NCI-H1417 treated with DMSO at 0.1 percent for 48 hours (cell line): ENCODE data around the gene CTBP1.
"Not testable (repeated sequence)": the region's sequence is repeated elsewhere in the genome, so short reads cannot be mapped to it uniquely, and the experiment has no call there.

ENCODE experiments used
- DNase-seq: peaks from one replicate; lab custom pipeline; 2025; lab: John Stamatoyannopoulos, UW

The CTBP1 gene

GRCh38 chr4:1237981-1238675 lies 10.8 kb downstream of the CTBP1 start:
- no peak for DNase-seq

GRCh38 chr4:1237261-1237660 lies 11.7 kb downstream of the CTBP1 start:
- not testable (repeated sequence) for DNase-seq

DNA sequence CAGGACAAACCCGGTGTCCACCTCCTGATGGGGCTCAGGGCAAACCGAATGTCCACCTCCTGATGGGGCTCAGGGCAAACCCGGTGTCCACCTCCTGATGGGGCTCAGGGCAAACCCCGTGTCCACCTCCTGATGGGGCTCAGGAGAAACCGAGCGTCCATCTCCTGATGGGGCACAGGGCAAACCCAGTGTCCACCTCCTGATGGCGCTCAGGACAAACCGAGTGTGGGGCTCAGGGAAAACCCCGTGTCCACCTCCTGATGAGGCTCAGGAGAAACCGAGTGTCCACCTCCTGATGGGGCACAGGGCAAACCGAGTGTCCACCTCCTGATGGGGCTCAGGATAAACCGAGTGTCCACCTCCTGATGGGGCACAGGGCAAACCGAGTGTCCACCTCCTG lies 12.1 kb downstream of the CTBP1 start:
- not testable (repeated sequence) for DNase-seq

DNA sequence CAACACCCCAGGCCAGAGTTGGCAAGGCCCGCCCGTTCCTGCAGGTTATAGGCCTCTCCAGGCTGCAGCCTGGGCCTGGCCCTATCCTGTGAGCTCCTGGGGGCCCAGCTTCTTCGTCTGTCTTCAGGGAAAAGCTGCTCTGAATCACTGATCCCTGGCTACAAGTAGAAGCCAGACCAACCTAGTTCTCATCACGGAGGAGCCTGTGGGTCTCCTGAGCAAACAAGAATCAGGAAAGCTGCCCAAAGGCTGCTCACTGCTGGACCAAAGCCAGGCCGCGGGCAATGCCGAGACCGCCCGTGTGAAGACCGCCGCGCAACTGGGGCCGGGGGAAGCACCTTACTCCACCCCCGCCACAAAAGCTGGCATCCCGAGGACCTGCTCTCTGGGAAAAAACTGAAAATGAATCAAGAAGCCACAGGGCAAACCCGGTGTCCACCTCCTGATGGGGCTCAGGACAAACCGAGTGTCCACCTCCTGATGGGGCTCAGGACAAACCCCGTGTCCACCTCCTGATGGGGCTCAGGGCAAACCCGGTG lies 12.8 kb downstream of the CTBP1 start:
- no peak for DNase-seq

DNA sequence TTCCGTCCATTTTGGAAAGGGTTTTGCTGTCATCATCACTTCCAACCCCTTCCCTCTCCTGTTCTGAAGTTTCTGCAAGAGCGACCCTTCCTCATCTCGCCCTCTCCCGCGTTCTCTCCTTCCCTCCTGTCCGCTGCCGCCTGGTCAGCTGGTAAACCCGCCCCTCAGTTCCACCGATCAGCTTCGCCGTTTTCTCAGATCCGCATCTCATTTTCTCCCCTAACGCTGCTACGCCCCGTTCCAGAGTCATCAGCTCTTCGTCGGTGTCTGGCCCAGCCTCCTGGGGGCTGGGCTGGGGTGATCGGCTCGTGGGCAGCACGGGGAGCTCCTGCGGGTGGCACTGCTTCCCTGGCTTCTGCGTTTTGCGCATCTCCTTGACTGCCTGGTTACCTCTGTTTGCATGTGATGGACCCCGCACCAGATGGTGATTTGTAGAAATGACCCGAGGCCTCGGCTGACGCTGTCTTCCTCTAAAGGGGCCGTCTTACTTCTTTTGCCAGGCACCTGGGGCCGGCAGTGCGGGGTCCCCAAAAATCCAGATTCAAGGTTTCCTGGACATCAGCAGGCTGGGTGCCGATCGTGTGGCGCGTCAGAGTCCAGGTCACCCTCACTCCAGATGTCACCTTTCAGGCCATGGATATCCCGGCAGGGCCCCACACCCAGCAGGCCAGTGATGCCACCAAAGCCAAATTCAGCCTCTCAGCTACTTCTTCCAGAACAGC lies 13.4 kb downstream of the CTBP1 start:
- DNase-seq, result no peak

DNA sequence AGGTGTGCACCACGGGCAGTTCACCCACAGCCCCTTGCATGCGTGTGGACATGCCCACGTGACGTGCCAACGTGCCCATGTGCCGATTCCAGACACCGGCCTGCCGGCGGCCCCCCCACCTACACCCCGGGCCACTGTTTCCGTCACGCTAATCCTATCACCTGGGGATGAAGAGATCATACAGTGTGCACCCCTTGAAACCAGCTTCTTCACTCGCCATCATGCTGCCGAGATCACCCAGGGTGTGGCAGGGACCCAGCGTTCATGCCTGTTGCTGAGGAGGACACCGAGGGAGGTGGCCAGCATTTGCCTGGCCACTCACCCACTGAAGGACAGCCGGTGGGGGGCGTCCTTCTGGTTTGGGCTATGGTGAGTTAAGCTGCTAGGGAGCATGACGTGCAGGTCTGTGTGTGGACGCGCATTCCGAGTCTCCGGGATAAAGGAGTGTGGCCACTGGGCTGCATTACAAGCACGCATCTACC lies 14.1 kb downstream of the CTBP1 start:
- DNase-seq, result no peak

GRCh38 chr4:1234309-1234695 lies 14.6 kb downstream of the CTBP1 start:
- no peak for DNase-seq

- no peak for DNase-seq
Observed at GRCh38 chr4:1233641-1234308, 15.2 kb downstream of the CTBP1 start.

GRCh38 chr4:1232661-1233621 lies 16.0 kb downstream of the CTBP1 start:
- no peak for DNase-seq

DNA sequence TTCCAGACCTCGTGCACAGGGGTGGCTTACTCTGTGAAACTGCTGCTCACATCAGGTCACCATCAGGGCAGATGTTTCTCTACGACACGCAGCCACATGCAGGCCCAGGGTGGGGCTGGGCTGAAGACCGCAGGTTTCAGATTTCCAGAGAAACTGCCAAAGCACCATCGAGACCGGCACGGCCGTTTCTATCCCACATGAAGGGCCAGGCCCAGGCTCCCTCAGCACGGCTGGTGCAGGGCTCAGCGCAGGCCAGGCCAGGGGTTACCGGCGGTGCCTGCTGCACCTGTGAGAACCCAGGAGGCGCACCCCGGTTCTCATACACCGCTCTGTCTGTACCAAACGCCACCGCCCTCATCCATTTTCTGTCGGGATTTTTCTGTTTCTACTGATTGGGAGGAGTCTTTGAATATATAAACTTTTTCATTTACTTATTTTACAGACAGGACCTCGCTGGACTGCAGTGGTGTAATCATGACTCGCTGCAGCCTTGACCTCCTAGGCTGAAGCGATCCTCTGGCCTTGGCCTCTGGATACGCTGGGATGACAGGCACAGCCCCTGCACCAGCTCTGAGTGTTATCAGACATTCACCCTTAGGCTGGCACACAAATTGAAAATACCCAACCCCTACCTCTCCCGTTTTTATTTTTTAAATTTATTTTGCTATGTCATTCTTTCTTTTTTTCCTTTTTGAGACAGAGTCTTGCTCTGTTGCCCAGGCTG lies 17.1 kb downstream of the CTBP1 start:
- no peak for DNase-seq

DNA sequence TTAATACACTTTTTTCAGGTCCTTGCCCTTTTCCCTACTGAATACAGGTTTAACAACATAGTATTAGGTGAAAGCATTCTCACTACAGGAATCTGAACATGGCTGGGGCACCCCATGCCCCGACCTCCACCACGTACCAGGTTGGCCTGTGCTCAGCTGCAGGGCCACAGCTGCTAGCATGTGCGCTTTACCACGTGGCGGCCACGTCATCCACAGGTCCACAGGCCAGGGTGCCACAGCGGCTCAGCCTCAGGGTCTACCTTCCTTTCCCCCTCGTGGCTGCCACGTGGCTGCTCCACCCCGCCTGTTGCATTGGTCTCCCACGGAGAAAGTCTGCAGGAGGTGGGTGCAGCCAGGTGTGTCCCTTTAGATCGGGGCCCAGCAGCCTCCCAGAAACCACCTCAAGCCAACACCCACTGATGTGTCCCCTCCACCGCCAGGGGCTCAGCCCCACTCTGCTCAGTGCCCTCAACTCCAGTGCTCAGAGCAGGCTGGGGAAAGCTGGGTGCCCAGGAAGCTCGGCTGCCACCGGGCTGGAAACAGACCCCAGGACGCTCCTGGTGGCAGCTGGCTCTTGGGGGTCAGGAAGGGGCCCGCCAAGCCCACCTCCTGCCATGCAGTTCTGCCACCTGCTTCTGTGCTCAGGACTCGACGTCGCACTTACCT lies 17.8 kb downstream of the CTBP1 start:
- DNase-seq, result no peak

DNA sequence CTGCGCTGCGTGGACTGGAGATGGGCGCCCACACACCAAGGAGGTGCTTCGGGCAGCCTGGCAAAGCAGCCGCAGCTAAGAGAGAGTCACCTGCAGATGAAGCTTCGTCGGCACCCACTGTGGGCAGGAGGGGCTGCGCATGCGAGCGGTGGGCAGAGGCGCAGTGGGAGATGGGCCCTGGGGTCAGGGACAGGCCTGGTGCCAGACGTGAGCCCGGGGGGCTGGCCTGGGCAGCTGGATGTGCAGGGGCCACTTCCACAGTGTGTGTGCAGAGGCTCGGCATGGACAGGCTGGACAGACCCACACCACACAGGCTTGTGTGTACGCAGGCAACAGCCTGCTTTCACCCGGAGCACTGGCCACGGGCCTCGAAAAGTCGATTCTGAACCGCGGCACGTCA lies 18.6 kb downstream of the CTBP1 start:
- no peak for DNase-seq

- no peak for DNase-seq
Observed at GRCh38 chr4:1229117-1229849, 19.6 kb downstream of the CTBP1 start.

- no peak for DNase-seq
Observed at GRCh38 chr4:1227816-1228215, 21.1 kb downstream of the CTBP1 start.

DNA sequence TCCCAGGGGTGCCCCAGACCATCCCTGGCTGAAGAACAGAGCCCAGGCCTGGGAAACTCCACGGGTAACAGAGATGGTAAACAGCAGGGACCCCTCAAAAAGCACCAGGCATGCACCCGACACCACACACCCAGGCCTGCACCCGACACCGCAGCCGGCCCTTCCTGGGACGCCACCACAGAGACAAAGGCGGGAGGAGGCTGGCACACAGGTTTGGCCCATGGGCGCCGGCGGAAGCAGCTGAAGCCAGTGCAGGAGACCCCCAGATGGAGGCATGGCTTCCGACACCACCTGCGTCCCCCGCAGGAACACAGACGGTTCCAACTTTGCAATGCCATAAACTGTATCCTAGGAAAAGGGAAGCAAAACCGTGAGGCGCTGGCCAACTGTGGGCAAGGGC lies 22.3 kb downstream of the CTBP1 start:
- DNase-seq, result no peak

- DNase-seq, result no peak
Observed at GRCh38 chr4:1226144-1226481, 22.8 kb downstream of the CTBP1 start.

GRCh38 chr4:1225272-1226143 lies 23.4 kb downstream of the CTBP1 start:
- no peak for DNase-seq

GRCh38 chr4:1223841-1224809 lies 24.8 kb downstream of the CTBP1 start:
- DNase-seq, result no peak
